LoVo (cell line): ENCODE measurements around the gene CENPK.
"Not testable (repeated sequence)": the region's sequence is repeated elsewhere in the genome, so short reads cannot be mapped to it uniquely, and the experiment has no call there.

Experiments used
- DNase-seq: peaks from one replicate; pipeline ENCODE4 v3.0.0-alpha.2; 2016; ENCODE audit warnings: low spot score

CENPK gene

GRCh38 chr5:65506961-65507360, 56.0 kb downstream of the CENPK start:
- no peak for DNase-seq

GRCh38 chr5:65489119-65489518, 73.8 kb downstream of the CENPK start:
- no peak for DNase-seq

- DNase-seq, result not testable (repeated sequence)
These were observed 74.8 kb downstream of the CENPK start for GRCh38 chr5:65488038-65488687.

- DNase-seq, result not testable (repeated sequence)
These were observed 76.2 kb downstream of the CENPK start for GRCh38 chr5:65486803-65487202.

- no peak for DNase-seq
These were observed 77.6 kb downstream of the CENPK start for GRCh38 chr5:65485405-65485804.

- DNase-seq, result peak; percentile 80
These were observed 79.2 kb downstream of the CENPK start for GRCh38 chr5:65483546-65484346.

- peak; percentile 46 for DNase-seq
These were observed 80.0 kb downstream of the CENPK start for GRCh38 chr5:65482736-65483545.

- no peak for DNase-seq
These were observed 80.7 kb downstream of the CENPK start for GRCh38 chr5:65482296-65482735.

- peak; percentile 79 for DNase-seq
These were observed 81.2 kb downstream of the CENPK start, which contains the start of gene ADAMTS6 for GRCh38 chr5:65481635-65482295. Gene ADAMTS6, minus strand, starts transcription at chr5:65481920. Its CDS starts 8,247 bp downstream, at chr5:65473673.

- no peak for DNase-seq
These were observed 81.8 kb downstream of the CENPK start for GRCh38 chr5:65481171-65481581.

- peak; percentile 55 for DNase-seq
These were observed 82.6 kb downstream of the CENPK start for GRCh38 chr5:65480306-65480865.

- no peak for DNase-seq
These were observed 83.4 kb downstream of the CENPK start for GRCh38 chr5:65479527-65479926.

GRCh38 chr5:65478336-65478735, 84.6 kb downstream of the CENPK start:
- no peak for DNase-seq

- no peak for DNase-seq
These were observed 87.1 kb downstream of the CENPK start for GRCh38 chr5:65475895-65476294.

- DNase-seq, result no peak
These were observed 87.6 kb downstream of the CENPK start for GRCh38 chr5:65475336-65475735.

- no peak for DNase-seq
These were observed 88.7 kb downstream of the CENPK start for GRCh38 chr5:65474130-65474711.

- no peak for DNase-seq
These were observed 94.3 kb downstream of the CENPK start for GRCh38 chr5:65468633-65469032.
